Peyer's patch (tissue), 4 donors: ENCODE measurements around the gene GPD1L. TPM values are rescaled to one million over a fixed set of nuclear protein-coding genes. Genes with fewer than 3 reads are reported as not detected.

Source experiments
- DNase-seq, 3 donors: peaks; one replicate each; pipeline ENCODE4 v3.0.0-alpha.2; 2017 to 2019
- H3K27ac ChIP-seq, 4 donors: fragments of 200-600 bp; sonication (generic); one replicate each; pipeline ENCODE4 v1.5.1; 2016 to 2019
- H3K27me3 ChIP-seq, 2 donors: fragments of 200-600 bp; sonication (generic); one replicate each; pipeline ENCODE4 v1.5.1; 2019
- H3K36me3 ChIP-seq, 3 donors: fragments of 200-600 bp; sonication (generic); one replicate each; pipeline ENCODE4 v1.5.1; 2016 to 2019
- H3K4me1 ChIP-seq, 4 donors: fragments of 200-600 bp; sonication (generic); one replicate each; pipeline ENCODE4 v1.5.1; 2016 to 2019
- H3K4me3 ChIP-seq, 4 donors: fragments of 200-600 bp; sonication (generic); 1 replicate in 3 of 4; 2 replicates in 1 of 4; pipeline ENCODE4 v1.5.1; 2016 to 2019; ENCODE audit warnings: mild to moderate bottlenecking in 1 of 4
- H3K9me3 ChIP-seq, 4 donors: fragments of 200-600 bp; sonication (generic); one replicate each; pipeline ENCODE4 v1.5.1; 2016 to 2019; ENCODE audit warnings: mild to moderate bottlenecking in 1 of 4
- CTCF ChIP-seq, 6 experiments: fragments of 450-650 bp in 4 of 6; fragments of 200-600 bp in 2 of 6; sonication (generic) in 1 of 6; IDR thresholded peaks; one replicate each; pipeline ENCODE4 v1.5.1; 2017 to 2019; ENCODE audit warnings: antibody characterized with exemption in 6 of 6, mild to moderate bottlenecking in 3 of 6, moderate library complexity in 1 of 6
- POLR2A ChIP-seq, 2 donors: fragments of 450-650 bp; IDR thresholded peaks; one replicate each; pipeline ENCODE4 v1.5.1; 2017; ENCODE audit warnings: antibody characterized with exemption in 2 of 2, mild to moderate bottlenecking in 2 of 2, moderate library complexity in 2 of 2
- total RNA-seq, 4 donors: library from RNA; depleted of rRNA; stranded (reverse); fragments of >200 nt; gene quantifications; one replicate each; pipeline ENCODE4 v1.1.0, GENCODE V29; 2016

GPD1L gene
- total RNA-seq, 4 donors from 2014 or later, result 54.6 to 157 (median 80.6) TPM

- no peaks in the 10 kb centered on the region for H3K27me3 ChIP-seq
- no peaks in the 10 kb centered on the region for H3K9me3 ChIP-seq
- no peak overlapping the region for H3K27ac ChIP-seq
- no peaks in the 10 kb centered on the region for H3K4me1 ChIP-seq
- DNase-seq, result no peak
- TF ChIP-seq POLR2A (IDR thresholded peaks at IDR 0.05) (no peak), CTCF (IDR thresholded peaks at IDR 0.05) (no peak)
- H3K36me3 ChIP-seq, result peaks cover 0 to 82% (median 0%) of the 10 kb centered on the region in 3 donors
- no peak overlapping the region for H3K4me3 ChIP-seq
Measured at GRCh38 chr3:32157600-32158264, 51.3 kb downstream of the GPD1L start.

- no peak for DNase-seq
- peaks cover 0 to 64% (median 0%) of the 10 kb centered on the region in 3 donors for H3K36me3 ChIP-seq
- no peak overlapping the region for H3K27ac ChIP-seq
Measured at GRCh38 chr3:32160706-32161214, 54.3 kb downstream of the GPD1L start.

GRCh38 chr3:32165442-32165841 lies 59.0 kb downstream of the GPD1L start:
- Histone ChIP-seq H3K4me1 (no peaks in the 10 kb centered on the region), H3K9me3 (no peaks in the 10 kb centered on the region), H3K27ac (no peak overlapping the region), H3K4me3 (no peak overlapping the region), H3K27me3 (no peaks in the 10 kb centered on the region), H3K36me3 (peaks cover 0 to 53% (median 0%) of the 10 kb centered on the region in 3 donors)
- DNase-seq, result no peak
- TF ChIP-seq POLR2A (IDR thresholded peaks at IDR 0.05) (no peak), CTCF (IDR thresholded peaks at IDR 0.05) (no peak)

More at GRCh38 chr3:32160706-32161214, 54.3 kb downstream of the GPD1L start:
- H3K4me1 ChIP-seq, result no peaks in the 10 kb centered on the region
- no peak overlapping the region for H3K4me3 ChIP-seq
- TF ChIP-seq POLR2A (IDR thresholded peaks at IDR 0.05), result no peak
- TF ChIP-seq CTCF (IDR thresholded peaks at IDR 0.05), result no peak
- no peaks in the 10 kb centered on the region for H3K9me3 ChIP-seq
- no peaks in the 10 kb centered on the region for H3K27me3 ChIP-seq

GRCh38 chr3:32166654-32167053 lies 60.2 kb downstream of the GPD1L start:
- H3K27me3 ChIP-seq, result no peaks in the 10 kb centered on the region
- no peak for TF ChIP-seq POLR2A (IDR thresholded peaks at IDR 0.05)
- TF ChIP-seq CTCF (IDR thresholded peaks at IDR 0.05), result no peak
- no peaks in the 10 kb centered on the region for H3K4me1 ChIP-seq
- DNase-seq, result no peak
- H3K9me3 ChIP-seq, result peaks cover 0 to 4% (median 0%) of the 10 kb centered on the region in 4 donors
- H3K36me3 ChIP-seq, result peaks cover 0 to 42% (median 0%) of the 10 kb centered on the region in 3 donors
- no peak overlapping the region for H3K4me3 ChIP-seq
- H3K27ac ChIP-seq, result no peak overlapping the region

GRCh38 chr3:32172420-32172819 lies 66.0 kb downstream of the GPD1L start:
- peaks cover 0 to 13% (median 0%) of the 10 kb centered on the region in 3 donors for H3K36me3 ChIP-seq
- no peak for TF ChIP-seq CTCF (IDR thresholded peaks at IDR 0.05)
- TF ChIP-seq POLR2A (IDR thresholded peaks at IDR 0.05), result no peak
- H3K27me3 ChIP-seq, result no peaks in the 10 kb centered on the region
- H3K4me1 ChIP-seq, result peaks cover 0 to 6% (median 0%) of the 10 kb centered on the region in 4 donors
- no peak overlapping the region for H3K27ac ChIP-seq
- H3K4me3 ChIP-seq, result no peak overlapping the region
- DNase-seq, result no peak
- H3K9me3 ChIP-seq, result peaks cover 0 to 4% (median 0%) of the 10 kb centered on the region in 4 donors
